ENCODE data around the gene ATP10D.

DNA sequence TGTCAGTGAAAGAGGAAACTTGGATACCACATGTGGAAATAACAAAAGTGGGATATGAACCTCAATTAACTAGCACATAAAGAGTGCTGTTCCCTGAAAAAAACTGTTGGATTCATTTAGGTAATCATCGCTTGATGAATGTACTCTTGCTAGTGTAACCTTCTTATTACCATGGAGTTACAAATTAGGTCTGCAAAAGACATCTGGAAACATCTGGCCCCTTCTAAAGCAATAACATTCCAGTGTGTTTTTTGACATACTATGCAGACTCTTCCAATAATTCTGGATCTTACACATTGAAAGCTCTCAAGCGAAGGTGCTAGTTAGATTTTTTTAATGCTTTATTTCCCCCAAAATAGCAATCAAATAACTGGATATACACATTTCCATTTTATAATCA lies 134.6 kb downstream of the ATP10D start:
- TF ChIP-seq POLR2A (IDR thresholded peaks at IDR 0.05) (no peak), EP300 (IDR thresholded peaks at IDR 0.05) (no peak)
- TF ChIP-seq, protein P1, sequence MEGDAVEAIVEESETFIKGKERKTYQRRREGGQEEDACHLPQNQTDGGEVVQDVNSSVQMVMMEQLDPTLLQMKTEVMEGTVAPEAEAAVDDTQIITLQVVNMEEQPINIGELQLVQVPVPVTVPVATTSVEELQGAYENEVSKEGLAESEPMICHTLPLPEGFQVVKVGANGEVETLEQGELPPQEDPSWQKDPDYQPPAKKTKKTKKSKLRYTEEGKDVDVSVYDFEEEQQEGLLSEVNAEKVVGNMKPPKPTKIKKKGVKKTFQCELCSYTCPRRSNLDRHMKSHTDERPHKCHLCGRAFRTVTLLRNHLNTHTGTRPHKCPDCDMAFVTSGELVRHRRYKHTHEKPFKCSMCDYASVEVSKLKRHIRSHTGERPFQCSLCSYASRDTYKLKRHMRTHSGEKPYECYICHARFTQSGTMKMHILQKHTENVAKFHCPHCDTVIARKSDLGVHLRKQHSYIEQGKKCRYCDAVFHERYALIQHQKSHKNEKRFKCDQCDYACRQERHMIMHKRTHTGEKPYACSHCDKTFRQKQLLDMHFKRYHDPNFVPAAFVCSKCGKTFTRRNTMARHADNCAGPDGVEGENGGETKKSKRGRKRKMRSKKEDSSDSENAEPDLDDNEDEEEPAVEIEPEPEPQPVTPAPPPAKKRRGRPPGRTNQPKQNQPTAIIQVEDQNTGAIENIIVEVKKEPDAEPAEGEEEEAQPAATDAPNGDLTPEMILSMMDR (IDR thresholded peaks at IDR 0.05) = no peak
